HL-60 (cell line): ENCODE results near the gene ZFP69.

Experiments
- GABPA ChIP-seq: IDR thresholded peaks from 2 replicates; pipeline ENCODE4 v1.6.1; 2012; ENCODE audit warnings: low read depth
- POLR2AphosphoS5 ChIP-seq: IDR thresholded peaks from 2 replicates; pipeline ENCODE4 v1.6.1; 2012; ENCODE audit warnings: low read depth
- TF ChIP-seq, protein P1 (sequence below): IDR thresholded peaks from one replicate; pipeline ENCODE4 v1.5.1; 2011; ENCODE audit warnings: low read length, control low read depth, inconsistent platforms; ENCODE audit not compliant: insufficient read depth
- TF ChIP-seq, protein P2 (sequence below): IDR thresholded peaks from 2 replicates; pipeline ENCODE4 v1.6.1; 2012; ENCODE audit warnings: low read depth; ENCODE audit not compliant: insufficient replicate concordance

DNA sequence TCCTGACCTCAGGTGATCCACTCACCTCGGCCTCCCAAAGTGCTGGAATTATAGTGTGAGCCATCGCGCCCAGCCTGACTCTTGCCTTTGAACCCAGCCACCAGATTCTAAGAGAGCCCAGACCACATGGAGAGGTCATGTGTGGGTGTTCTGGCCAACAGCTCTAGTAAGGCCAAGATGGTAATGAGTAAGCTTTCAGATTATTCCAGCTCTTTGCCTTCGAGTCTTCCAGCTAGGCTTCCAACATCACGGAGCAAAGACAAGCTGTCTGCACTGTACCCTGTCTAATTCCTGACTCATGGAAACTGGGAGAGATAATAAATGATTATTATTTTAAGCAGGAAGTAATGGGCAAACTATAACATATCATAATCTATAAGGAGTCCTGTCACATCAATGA is 41.6 kb upstream of the ZFP69 start:
- TF ChIP-seq, protein P1, sequence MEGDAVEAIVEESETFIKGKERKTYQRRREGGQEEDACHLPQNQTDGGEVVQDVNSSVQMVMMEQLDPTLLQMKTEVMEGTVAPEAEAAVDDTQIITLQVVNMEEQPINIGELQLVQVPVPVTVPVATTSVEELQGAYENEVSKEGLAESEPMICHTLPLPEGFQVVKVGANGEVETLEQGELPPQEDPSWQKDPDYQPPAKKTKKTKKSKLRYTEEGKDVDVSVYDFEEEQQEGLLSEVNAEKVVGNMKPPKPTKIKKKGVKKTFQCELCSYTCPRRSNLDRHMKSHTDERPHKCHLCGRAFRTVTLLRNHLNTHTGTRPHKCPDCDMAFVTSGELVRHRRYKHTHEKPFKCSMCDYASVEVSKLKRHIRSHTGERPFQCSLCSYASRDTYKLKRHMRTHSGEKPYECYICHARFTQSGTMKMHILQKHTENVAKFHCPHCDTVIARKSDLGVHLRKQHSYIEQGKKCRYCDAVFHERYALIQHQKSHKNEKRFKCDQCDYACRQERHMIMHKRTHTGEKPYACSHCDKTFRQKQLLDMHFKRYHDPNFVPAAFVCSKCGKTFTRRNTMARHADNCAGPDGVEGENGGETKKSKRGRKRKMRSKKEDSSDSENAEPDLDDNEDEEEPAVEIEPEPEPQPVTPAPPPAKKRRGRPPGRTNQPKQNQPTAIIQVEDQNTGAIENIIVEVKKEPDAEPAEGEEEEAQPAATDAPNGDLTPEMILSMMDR = no peak
- TF ChIP-seq POLR2AphosphoS5 (no peak), GABPA (no peak)
- TF ChIP-seq, protein P2, sequence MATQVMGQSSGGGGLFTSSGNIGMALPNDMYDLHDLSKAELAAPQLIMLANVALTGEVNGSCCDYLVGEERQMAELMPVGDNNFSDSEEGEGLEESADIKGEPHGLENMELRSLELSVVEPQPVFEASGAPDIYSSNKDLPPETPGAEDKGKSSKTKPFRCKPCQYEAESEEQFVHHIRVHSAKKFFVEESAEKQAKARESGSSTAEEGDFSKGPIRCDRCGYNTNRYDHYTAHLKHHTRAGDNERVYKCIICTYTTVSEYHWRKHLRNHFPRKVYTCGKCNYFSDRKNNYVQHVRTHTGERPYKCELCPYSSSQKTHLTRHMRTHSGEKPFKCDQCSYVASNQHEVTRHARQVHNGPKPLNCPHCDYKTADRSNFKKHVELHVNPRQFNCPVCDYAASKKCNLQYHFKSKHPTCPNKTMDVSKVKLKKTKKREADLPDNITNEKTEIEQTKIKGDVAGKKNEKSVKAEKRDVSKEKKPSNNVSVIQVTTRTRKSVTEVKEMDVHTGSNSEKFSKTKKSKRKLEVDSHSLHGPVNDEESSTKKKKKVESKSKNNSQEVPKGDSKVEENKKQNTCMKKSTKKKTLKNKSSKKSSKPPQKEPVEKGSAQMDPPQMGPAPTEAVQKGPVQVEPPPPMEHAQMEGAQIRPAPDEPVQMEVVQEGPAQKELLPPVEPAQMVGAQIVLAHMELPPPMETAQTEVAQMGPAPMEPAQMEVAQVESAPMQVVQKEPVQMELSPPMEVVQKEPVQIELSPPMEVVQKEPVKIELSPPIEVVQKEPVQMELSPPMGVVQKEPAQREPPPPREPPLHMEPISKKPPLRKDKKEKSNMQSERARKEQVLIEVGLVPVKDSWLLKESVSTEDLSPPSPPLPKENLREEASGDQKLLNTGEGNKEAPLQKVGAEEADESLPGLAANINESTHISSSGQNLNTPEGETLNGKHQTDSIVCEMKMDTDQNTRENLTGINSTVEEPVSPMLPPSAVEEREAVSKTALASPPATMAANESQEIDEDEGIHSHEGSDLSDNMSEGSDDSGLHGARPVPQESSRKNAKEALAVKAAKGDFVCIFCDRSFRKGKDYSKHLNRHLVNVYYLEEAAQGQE = no peak
